GM18868 (cell line): ENCODE data around the gene TECPR1.

Experiments
- ATAC-seq: cut with Tn5 transposase; IDR thresholded peaks from one replicate; pipeline ENCODE4 v1.9.1; 2021; ENCODE audit warnings: mild to moderate bottlenecking, moderate library complexity; ENCODE audit not compliant: unreplicated experiment

TECPR1 gene

DNA sequence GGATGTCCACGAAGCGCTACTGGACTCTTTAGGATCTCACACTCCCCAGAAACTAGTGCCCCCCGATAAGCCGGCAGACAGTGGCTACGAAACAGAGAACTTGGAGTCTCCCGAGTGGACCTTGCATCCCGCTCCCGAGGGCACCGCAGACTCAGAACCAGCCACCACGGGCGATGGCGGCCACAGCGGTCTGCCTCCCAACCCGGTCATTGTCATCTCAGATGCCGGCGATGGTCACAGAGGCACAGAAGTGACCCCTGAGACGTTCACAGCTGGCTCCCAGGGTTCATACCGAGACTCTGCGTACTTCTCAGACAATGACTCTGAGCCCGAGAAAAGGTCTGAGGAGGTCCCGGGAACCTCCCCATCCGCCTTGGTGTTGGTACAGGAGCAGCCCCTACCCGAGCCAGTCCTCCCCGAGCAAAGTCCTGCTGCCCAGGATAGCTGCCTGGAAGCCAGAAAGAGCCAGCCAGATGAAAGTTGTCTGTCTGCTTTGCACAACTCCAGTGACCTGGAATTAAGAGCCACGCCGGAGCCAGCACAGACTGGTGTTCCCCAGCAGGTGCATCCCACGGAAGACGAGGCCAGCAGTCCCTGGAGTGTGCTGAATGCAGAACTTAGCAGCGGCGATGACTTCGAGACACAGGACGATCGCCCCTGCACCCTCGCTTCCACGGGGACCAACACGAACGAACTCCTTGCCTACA is 58.4 kb downstream of the TECPR1 start:
- no peak for ATAC-seq

- no peak for ATAC-seq
These were observed 59.1 kb downstream of the TECPR1 start for GRCh38 chr7:98192781-98193457.

- no peak for ATAC-seq
These were observed 60.2 kb downstream of the TECPR1 start for GRCh38 chr7:98191668-98192431.

GRCh38 chr7:98189559-98189958 is 62.5 kb downstream of the TECPR1 start:
- ATAC-seq, result no peak

DNA sequence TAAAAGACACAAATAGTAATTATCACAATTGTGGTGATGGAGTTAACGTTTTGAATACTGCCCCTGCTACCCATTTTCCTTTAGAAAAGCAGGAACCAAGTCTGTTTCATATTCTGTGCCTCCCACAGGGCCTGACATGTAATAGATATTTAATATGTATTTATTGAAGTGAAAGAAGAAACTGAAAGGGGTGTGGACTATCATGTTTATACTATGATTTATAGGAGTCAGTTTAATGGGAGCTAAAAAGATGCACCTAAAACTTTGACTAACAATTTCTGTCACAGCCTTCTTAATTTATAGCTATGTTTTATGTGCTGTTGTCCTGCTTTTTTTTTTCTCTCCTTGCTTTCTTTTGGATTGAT is 64.9 kb downstream of the TECPR1 start:
- ATAC-seq, result no peak

DNA sequence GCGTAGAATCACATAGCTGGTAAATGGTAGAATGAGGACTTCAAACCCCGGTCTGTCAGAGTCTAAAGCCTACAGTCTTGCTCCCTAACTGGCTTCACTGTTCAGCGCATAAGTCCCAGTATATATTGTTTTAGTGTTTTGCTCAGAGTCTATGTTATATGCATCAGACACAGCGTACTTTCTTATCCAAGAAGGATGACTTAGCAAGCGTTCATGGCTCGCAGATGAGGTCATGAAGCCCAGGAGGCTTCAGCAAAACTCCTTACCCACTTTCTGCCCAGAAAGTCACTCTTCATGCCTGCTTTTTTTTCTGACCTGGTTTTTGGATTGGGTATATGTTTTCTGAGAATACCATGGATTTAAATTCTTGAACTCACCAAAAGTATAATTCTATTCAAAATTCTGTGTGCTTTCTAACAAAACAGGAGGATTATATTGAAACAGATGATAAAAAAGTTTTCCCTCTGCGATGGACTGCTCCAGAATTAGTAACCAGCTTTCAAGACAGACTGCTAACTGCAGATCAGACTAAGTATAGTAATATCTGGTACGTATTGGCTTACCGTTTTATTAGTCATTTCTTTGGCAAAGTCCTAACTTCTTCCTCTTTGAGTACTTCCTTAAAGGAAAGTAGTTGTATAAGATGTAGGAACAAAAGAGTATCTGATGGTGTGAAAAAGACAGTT is 65.4 kb downstream of the TECPR1 start:
- ATAC-seq, result no peak

DNA sequence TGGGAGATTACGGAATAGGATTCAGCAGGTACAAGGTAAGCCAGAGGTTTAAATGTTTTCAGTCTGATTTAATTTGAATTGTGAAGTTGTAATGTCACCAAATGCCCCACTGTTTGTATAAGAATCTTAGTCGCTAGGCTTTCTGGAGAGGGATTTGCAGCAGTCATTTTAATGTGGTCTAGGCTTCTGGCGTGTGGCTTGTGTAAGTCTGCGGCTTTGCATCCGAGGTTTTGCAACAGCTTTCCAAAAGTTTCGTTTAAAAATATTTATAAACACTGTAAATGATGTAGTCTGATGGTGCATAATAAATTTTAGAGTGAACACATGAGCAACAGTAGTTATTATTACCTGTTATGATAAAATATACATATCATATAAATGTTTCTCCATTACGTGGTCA is 66.9 kb downstream of the TECPR1 start:
- ATAC-seq, result no peak

DNA sequence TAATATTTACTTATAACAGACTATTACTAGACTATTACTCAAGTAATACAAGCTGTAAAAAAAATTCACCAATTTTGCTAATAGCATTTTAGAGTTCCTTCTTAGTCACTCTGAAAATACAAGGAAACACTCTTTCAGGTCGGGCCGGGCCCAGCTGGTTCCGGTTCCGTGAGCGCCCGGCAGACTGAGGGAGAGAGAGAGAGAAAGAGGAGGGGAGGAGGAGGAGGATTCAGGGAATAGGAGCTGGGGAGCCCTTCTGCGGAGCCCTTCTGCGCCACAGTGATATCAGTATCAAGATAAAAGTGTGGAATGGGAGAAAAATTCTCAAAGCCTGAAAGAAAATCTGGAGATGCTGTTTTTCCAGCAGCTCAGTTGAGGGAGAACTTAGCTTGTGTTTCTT is 71.3 kb downstream of the TECPR1 start:
- ATAC-seq, result no peak

DNA sequence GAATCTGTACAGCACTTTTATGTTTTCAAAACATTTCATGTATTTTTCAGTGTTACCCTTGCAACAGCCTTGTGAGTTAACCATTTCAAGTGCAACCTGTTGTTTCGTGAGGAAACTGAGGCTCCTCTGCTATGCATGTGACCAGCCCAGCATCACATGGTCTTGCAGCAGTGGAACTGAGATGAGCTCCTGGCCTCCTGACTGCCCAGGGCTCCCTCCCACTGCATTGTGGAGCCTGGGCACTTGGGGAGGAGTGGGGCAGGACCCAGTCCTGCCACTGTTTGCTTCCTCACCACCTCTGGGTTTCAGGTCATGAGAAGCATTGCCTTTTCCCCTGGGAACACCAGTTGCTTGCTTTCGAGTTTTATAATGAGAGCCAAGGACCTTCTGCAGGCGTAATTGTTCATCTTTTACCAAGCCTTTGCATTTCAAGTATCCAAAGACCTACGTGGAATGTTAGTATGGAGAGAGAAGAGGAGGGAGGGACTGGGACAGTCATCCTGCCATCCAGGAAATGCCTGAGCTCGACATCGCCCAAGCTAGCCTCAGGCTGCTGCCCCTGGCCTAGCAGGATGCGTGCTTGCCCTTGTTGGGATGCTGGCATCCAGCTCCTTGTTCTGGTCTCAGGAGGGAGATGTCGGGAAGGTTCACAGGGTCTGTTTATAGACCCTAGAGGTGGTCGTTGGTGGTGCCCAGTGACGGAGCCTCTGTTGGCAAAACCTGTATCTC is 73.1 kb downstream of the TECPR1 start:
- no peak for ATAC-seq

- ATAC-seq, result no peak
These were observed 73.7 kb downstream of the TECPR1 start for GRCh38 chr7:98178321-98178720.

DNA sequence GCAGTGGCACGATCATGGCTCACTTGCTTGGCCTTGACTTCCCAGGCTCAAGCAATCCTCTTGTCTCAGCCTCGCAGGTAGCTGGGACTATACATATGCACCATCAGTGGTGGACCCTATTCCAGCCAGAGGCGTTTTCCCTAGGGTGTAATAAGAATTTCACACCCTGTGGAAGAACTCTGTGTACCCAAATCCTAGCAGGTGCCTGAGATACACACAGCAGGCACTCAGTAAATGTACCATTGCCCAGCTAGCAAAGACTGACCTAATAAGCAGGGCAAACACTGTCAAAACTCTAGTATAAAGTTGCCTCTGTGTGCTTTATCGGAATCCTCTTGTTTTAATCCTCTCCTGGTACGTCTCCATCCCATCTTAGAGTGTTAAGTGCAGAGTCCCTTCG is 74.5 kb downstream of the TECPR1 start:
- ATAC-seq, result no peak

GRCh38 chr7:98175260-98175940 is 76.6 kb downstream of the TECPR1 start:
- ATAC-seq, result no peak

DNA sequence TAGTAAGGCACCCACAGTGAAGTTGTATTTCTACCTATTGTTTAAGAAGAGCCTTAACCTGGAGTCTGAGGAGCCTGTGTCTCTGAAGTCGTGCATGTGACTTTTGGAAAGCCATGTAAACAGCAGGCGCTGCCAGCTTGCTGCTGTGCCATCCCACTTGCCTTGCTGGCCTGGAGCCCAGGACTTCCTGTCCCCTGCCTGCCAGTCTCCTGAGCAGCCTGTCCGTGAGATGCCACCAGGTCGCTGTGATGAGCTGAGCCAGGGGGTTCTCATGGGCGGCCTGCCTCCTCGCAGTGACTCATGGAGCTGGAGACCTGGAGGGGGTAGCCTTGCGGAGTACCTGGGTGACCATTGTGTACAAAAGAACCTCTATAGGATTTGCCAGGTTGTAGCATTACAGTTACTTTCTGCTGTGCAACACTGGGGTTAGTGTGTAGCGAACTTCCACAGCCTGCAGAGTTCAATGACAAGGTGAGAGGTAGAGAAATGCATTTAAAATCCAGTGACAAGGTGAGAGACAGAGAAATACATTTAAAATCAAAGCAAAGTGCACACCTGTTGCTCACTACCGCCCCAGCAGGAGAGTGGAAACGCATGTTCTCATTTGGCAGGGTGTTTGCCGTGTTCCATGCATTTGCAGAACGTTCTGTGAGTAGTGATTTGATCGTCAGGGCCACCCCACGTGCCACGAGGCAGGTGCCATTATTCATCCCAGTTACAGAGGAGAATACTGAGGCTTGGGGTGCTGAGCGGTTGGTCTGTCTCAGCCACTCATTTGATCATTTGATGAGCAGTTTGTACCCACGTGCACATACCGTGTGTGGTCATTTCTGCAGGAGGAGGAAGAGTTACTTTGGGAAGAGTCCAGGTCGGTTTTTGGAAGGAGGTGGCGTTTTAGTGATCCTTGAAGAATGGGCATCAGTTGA is 77.4 kb downstream of the TECPR1 start:
- ATAC-seq, result no peak

- ATAC-seq, result no peak
These were observed 80.6 kb downstream of the TECPR1 start for GRCh38 chr7:98171449-98171848.

DNA sequence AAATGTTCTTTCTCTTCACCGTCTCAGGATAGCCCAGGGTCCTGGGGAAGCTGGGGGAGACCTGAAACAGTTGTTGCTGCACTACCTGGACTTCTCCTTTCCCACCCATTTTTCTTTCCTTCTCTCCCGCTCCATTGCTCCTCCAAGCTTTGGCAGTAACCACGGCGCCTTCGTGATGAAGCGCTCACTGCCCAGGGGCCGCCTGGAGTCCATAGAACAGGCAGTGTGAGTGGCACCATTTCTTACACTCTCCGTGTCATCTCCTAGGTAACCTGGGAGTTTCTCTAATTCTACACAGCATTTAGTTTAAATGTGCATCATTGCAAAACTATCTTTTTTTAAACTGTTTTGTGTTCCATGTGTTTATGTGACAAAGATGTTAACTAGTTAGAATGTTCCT is 81.1 kb downstream of the TECPR1 start:
- no peak for ATAC-seq

DNA sequence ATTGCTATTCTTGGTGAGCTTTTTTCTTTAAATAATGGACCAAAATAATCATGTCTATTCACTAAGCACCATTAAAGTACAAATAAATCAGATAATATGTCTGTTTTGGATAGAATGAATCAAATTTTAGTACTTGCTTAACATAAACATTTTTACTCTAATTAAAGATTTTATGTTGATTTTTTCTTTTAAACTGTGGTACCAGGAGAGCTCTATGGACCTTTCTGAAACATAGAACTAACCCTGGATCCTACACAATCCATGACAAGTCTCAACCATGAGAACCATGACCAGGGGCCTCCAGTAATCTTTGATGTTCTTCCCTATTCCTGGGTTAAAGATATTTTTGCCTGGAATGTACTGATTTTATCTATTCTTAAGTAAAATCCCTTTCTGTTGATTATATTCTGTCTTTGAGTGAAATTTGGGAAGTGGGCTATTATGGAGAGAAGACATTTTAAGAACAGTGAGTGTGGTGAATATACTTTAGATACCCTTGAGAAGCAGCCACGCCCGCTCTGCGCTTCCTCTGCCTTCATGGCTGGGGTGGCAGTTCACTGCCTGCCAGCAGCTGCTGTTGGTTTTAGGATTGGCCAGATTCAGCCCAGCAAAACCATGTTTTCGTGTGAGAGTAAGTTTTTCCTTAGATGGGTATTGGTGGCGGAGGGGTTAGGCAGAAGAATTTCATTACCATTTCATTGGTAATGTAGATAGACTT is 83.0 kb downstream of the TECPR1 start:
- ATAC-seq, result no peak

DNA sequence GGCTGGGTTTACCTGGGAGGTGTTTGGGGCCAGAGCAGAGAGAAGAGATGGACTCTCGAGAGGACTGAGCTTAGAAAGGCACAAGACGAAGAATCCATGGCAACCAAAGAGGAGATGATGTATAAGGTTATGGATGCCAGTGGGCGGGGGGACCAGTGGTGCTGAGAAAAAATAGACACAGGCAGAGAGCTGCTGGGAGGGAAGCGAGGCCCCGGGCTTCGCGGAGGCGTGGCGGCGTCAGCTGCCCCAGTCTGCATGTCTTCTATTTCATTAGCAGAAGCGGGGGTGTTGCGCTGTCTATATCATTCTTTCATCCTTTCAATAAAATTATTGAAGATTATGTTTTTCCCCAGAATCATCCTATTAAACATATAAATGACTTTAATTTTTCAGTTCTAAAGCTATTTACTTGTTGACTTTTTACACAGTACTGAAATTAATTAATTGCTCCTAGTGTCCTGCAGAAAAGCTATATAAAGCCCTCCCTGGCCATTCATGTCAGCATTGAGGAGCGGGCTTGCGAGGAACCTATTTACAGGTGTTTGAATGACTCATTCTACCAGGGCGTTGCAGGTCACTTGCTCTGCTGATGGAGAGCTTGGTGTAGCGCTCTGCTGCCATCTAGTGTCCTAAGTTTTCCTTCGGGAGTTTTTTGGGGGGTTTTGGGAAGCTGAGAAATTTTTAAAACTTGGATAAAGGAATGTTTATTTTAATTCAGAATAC is 83.7 kb downstream of the TECPR1 start:
- ATAC-seq, result peak; percentile 66

DNA sequence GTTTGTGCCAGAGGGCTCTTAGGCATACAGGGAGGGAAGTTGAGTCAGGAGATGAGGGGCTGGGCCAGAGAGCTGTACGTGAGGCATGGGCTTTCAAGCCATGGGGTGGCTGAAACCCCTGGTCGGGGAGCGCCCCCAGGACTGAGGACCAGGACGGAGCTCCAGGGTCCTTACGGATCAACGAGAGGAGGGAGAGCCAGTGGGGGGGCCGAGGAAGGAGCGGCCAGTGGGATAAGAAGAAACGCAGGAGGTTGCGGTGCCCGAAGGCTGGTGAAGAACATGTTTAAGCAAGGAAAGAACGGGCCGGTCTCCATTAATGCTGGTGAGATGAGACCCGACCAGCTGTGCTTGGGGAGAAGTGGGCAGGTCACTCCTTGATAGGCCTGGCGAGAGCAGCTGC is 84.4 kb downstream of the TECPR1 start:
- ATAC-seq, result no peak
